ENCODE data around the gene DLG3. TPM values are rescaled to one million over a fixed set of nuclear protein-coding genes. Genes with fewer than 3 reads are reported as not detected.

Gene DLG3
- total and polyA plus RNA-seq, 4 experiments from 2014 or later = 5.3 to 14.2 (median 12.0) TPM

GRCh38 chrX:70432936-70433847 lies 11.4 kb upstream of the DLG3 start:
- ChIA-PET CTCF (ENCODE audit: partially characterized antibody) (interaction anchor here (0.7 to 3.9 kb wide), 15 partner anchors 12 to 299 kb away, joined by 3 to 29 read pairs (median 4); partner anchors contain the start of genes DLG3 and IGBP1), POLR2A (ENCODE audit: partially characterized antibody) (interaction anchor here (0.9 to 3.2 kb wide), 6 partner anchors 11 to 300 kb away, joined by 3 to 19 read pairs (median 10); partner anchors contain the start of genes DLG3, IGBP1, KIF4A and PDZD11)
- Histone ChIP-seq H3K9me3 (ENCODE audit: control insufficient read depth in 1 of 2, low read length in 2 of 2) (no peaks in the 10 kb centered on the region), H3K4me1 (ENCODE audit: insufficient read depth, low read length) (peaks cover 7% of the 10 kb centered on the region), H3K27me3 (ENCODE audit: insufficient read depth, low read length) (no peaks in the 10 kb centered on the region), H3K4me3 (ENCODE audit: low read length in 2 of 2) (peak overlapping the region in 1 of 2 donors; percentile 82), H3K27ac (ENCODE audit: low read depth, low read length) (peak overlapping the region; percentile 11), H3K36me3 (ENCODE audit: insufficient read depth, low read length) (no peaks in the 10 kb centered on the region)
- H3K9me3 Mint-ChIP-seq = no peaks in the 10 kb centered on the region
- intact Hi-C loops (cut with micrococcal nuclease) = loop anchor here (5.0 to 10.0 kb wide), 3 partner anchors 108 to 941 kb away; partner anchors contain the start of gene KIF4A
- DNase-seq = no peak
- peaks cover 0 to 2% of the 10 kb centered on the region in 2 donors for H3K27me3 Mint-ChIP-seq
- peak overlapping the region; percentile 86 to 95 (median 94) for H3K27ac Mint-ChIP-seq
- H3K4me3 Mint-ChIP-seq = peak overlapping the region; percentile 89 to 95 (median 92)
- peaks cover 2 to 26% (median 7%) of the 10 kb centered on the region in 4 donors for H3K4me1 Mint-ChIP-seq
- H3K36me3 Mint-ChIP-seq = peaks cover 0 to 3% of the 10 kb centered on the region in 2 donors

DNA sequence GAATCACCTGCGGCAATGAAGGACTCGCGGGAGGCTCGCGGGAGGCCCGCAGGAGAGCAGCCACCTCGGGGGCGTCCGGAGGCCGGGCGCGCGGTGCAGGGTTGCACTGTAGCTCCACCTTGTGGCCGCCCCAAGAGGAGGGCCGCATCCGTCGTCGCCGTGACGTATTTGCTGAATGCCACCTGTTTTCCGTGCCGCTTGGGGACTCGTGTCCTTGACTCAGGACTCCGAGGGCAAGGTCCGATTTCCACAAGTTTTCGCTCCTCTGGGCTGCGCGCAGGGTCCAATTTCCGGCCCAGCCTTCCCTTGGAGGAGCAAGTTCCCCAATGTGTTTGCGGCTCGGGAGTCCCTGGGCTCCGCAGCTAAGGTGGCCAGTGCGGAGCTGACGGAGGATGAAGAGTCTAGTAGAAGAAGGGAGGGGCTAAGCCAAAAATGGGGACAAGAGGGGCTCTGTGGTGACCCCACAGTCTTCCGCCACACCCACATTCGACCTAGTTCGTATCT lies 10.7 kb upstream of the DLG3 start:
- H3K9me3 Mint-ChIP-seq = no peaks in the 10 kb centered on the region
- peak overlapping the region; percentile 89 to 95 (median 92) for H3K4me3 Mint-ChIP-seq
- Histone ChIP-seq H3K4me3 (ENCODE audit: low read length in 2 of 2) (peak overlapping the region; percentile 69 to 82), H3K27ac (ENCODE audit: low read depth, low read length) (peak overlapping the region; percentile 40), H3K27me3 (ENCODE audit: insufficient read depth, low read length) (no peaks in the 10 kb centered on the region), H3K36me3 (ENCODE audit: insufficient read depth, low read length) (no peaks in the 10 kb centered on the region), H3K4me1 (ENCODE audit: insufficient read depth, low read length) (peaks cover 9% of the 10 kb centered on the region), H3K9me3 (ENCODE audit: control insufficient read depth in 1 of 2, low read length in 2 of 2) (no peaks in the 10 kb centered on the region)
- DNase-seq = peak; percentile 73 to 76 (median 76)
- peaks cover 0 to 3% of the 10 kb centered on the region in 2 donors for H3K36me3 Mint-ChIP-seq
- intact Hi-C loops (cut with micrococcal nuclease) = loop anchor here (1.0 to 10.0 kb wide), 7 partner anchors 21 to 942 kb away; partner anchors contain the start of genes IGBP1 and KIF4A
- POLR2A ChIA-PET (ENCODE audit: partially characterized antibody) = interaction anchor here (1.4 to 3.2 kb wide), 6 partner anchors 11 to 300 kb away, joined by 3 to 19 read pairs (median 13); partner anchors contain the start of genes DLG3 and IGBP1
- peak overlapping the region; percentile 86 to 95 (median 94) for H3K27ac Mint-ChIP-seq
- CTCF ChIA-PET (ENCODE audit: partially characterized antibody) = interaction anchor here (1.1 to 3.9 kb wide), 14 partner anchors 11 to 300 kb away, joined by 3 to 29 read pairs (median 4); partner anchors contain the start of genes DLG3 and IGBP1
- peaks cover 2 to 27% (median 11%) of the 10 kb centered on the region in 4 donors for H3K4me1 Mint-ChIP-seq
- peaks cover 0 to 2% of the 10 kb centered on the region in 2 donors for H3K27me3 Mint-ChIP-seq

- Histone ChIP-seq H3K4me3 (ENCODE audit: low read length in 2 of 2) (peak overlapping the region; percentile 69 to 82), H3K4me1 (ENCODE audit: insufficient read depth, low read length) (peaks cover 12% of the 10 kb centered on the region), H3K27ac (ENCODE audit: low read depth, low read length) (peak overlapping the region; percentile 40), H3K27me3 (ENCODE audit: insufficient read depth, low read length) (no peaks in the 10 kb centered on the region), H3K36me3 (ENCODE audit: insufficient read depth, low read length) (no peaks in the 10 kb centered on the region), H3K9me3 (ENCODE audit: control insufficient read depth in 1 of 2, low read length in 2 of 2) (no peaks in the 10 kb centered on the region)
- peaks cover 2 to 27% (median 13%) of the 10 kb centered on the region in 4 donors for H3K4me1 Mint-ChIP-seq
- peak overlapping the region; percentile 89 to 95 (median 92) for H3K4me3 Mint-ChIP-seq
- peaks cover 0 to 2% of the 10 kb centered on the region in 2 donors for H3K27me3 Mint-ChIP-seq
- H3K36me3 Mint-ChIP-seq = peaks cover 0 to 3% of the 10 kb centered on the region in 2 donors
- intact Hi-C loops (cut with micrococcal nuclease) = loop anchor here (1.0 to 10.0 kb wide), 7 partner anchors 20 to 942 kb away; partner anchors contain the start of genes IGBP1 and KIF4A
- H3K27ac Mint-ChIP-seq = peak overlapping the region; percentile 86 to 95 (median 94)
- no peaks in the 10 kb centered on the region for H3K9me3 Mint-ChIP-seq
- ChIA-PET POLR2A (ENCODE audit: partially characterized antibody) (interaction anchor here (1.2 to 3.2 kb wide), 7 partner anchors 10 to 301 kb away, joined by 3 to 19 read pairs (median 12); partner anchors contain the start of genes DLG3, IGBP1, KIF4A and PDZD11), CTCF (ENCODE audit: partially characterized antibody) (interaction anchor here (1.2 to 3.9 kb wide), 10 partner anchors 17 to 301 kb away, joined by 3 to 29 read pairs (median 4); partner anchors contain the start of gene IGBP1)
- DNase-seq = peak in 2 of 5 donors; percentile 23 to 51
These were observed 10.2 kb upstream of the DLG3 start for GRCh38 chrX:70434352-70434866.

DNA sequence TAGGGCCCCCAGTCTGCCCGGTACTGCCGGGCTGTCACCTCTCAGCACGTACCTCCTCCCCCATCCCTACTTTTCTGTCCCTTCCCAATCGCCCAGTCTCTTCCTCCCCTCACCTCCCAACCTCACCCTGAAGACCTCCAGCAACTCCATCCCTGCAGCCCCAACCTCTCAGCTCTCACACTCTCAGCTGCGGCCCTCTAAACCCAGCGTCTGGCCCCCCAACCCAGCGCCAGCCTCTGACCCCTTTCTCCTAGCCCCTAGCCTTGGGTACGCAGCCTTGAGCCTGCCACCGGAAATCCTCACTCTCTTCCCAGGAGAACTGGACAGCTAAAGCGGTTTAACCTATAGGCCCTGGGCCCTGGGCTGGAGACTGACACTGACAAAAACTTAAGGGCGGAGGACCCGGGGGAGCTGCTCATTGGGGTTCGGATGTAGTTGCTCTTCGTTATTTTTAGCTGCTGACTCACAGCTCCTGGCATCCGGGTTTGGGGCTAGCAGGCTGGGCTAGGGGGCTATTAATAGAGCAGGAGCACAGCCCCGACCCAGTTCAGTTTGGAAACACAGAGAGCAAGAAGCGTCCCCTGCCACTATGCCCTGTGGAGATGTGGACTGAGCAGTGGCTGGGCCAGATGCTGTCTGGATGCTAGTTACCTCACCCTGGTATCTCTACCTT lies 9.6 kb upstream of the DLG3 start:
- Mint-ChIP-seq H3K4me1 (peaks cover 2 to 27% (median 13%) of the 10 kb centered on the region in 4 donors), H3K9me3 (no peaks in the 10 kb centered on the region), H3K27me3 (peaks cover 0 to 3% of the 10 kb centered on the region in 2 donors), H3K4me3 (peak overlapping the region; percentile 78 to 95 (median 88)), H3K36me3 (peaks cover 0 to 3% of the 10 kb centered on the region in 2 donors), H3K27ac (peak overlapping the region; percentile 76 to 88 (median 84))
- H3K4me1 ChIP-seq (ENCODE audit: insufficient read depth, low read length) = peaks cover 12% of the 10 kb centered on the region
- CTCF ChIA-PET (ENCODE audit: partially characterized antibody) = interaction anchor here (0.8 to 3.9 kb wide), 12 partner anchors 9 to 302 kb away, joined by 3 to 29 read pairs (median 4); partner anchors contain the start of genes DLG3, IGBP1, KIF4A and PDZD11
- no peaks in the 10 kb centered on the region for H3K36me3 ChIP-seq (ENCODE audit: insufficient read depth, low read length)
- POLR2A ChIA-PET (ENCODE audit: partially characterized antibody) = interaction anchor here (1.2 to 3.2 kb wide), 7 partner anchors 10 to 302 kb away, joined by 3 to 19 read pairs (median 12); partner anchors contain the start of genes DLG3, IGBP1, KIF4A and PDZD11
- no peaks in the 10 kb centered on the region for H3K9me3 ChIP-seq (ENCODE audit: control insufficient read depth in 1 of 2, low read length in 2 of 2)
- no peak overlapping the region for H3K27ac ChIP-seq (ENCODE audit: low read depth, low read length)
- no peaks in the 10 kb centered on the region for H3K27me3 ChIP-seq (ENCODE audit: insufficient read depth, low read length)
- intact Hi-C loops (cut with micrococcal nuclease) = loop anchor here (1.0 to 10.0 kb wide), 7 partner anchors 20 to 943 kb away; partner anchors contain the start of genes IGBP1 and KIF4A
- peak in 1 of 5 donors; percentile 55 for DNase-seq
- peak overlapping the region in 1 of 2 donors; percentile 82 for H3K4me3 ChIP-seq (ENCODE audit: low read length in 2 of 2)

- Mint-ChIP-seq H3K4me1 (peaks cover 2 to 27% (median 13%) of the 10 kb centered on the region in 4 donors), H3K27ac (peak overlapping the region in 3 of 7 donors; percentile 30 to 52 (median 47)), H3K36me3 (peaks cover 0 to 3% of the 10 kb centered on the region in 2 donors), H3K4me3 (no peak overlapping the region), H3K27me3 (peaks cover 6 to 7% of the 10 kb centered on the region in 2 donors), H3K9me3 (no peaks in the 10 kb centered on the region)
- Histone ChIP-seq H3K4me1 (ENCODE audit: insufficient read depth, low read length) (peaks cover 12% of the 10 kb centered on the region), H3K4me3 (ENCODE audit: low read length in 2 of 2) (no peak overlapping the region), H3K9me3 (ENCODE audit: control insufficient read depth in 1 of 2, low read length in 2 of 2) (no peaks in the 10 kb centered on the region), H3K36me3 (ENCODE audit: insufficient read depth, low read length) (no peaks in the 10 kb centered on the region), H3K27me3 (ENCODE audit: insufficient read depth, low read length) (no peaks in the 10 kb centered on the region), H3K27ac (ENCODE audit: low read depth, low read length) (no peak overlapping the region)
- DNase-seq = no peak
- ChIA-PET POLR2A (ENCODE audit: partially characterized antibody) (interaction anchor here (1.5 to 3.1 kb wide), 2 partner anchors 8 to 37 kb away, joined by 5 to 19 read pairs; partner anchors contain the start of gene DLG3), CTCF (ENCODE audit: partially characterized antibody) (interaction anchor here (0.5 to 2.0 kb wide), 5 partner anchors 8 to 31 kb away, joined by 3 to 8 read pairs (median 5); partner anchors contain the start of gene DLG3)
- intact Hi-C loops (cut with micrococcal nuclease) = loop anchor here (10.0 kb wide), 2 partner anchors 112 to 142 kb away; partner anchors contain the start of gene KIF4A
These were observed 8.3 kb upstream of the DLG3 start for GRCh38 chrX:70436343-70436742.

GRCh38 chrX:70437011-70437410 lies 7.6 kb upstream of the DLG3 start:
- no peak overlapping the region for H3K4me3 ChIP-seq (ENCODE audit: low read length in 2 of 2)
- Mint-ChIP-seq H3K4me3 (no peak overlapping the region), H3K36me3 (peaks cover 0 to 3% of the 10 kb centered on the region in 2 donors), H3K4me1 (peaks cover 2 to 27% (median 13%) of the 10 kb centered on the region in 4 donors), H3K9me3 (no peaks in the 10 kb centered on the region), H3K27me3 (peaks cover 9 to 12% of the 10 kb centered on the region in 2 donors), H3K27ac (no peak overlapping the region)
- no peaks in the 10 kb centered on the region for H3K36me3 ChIP-seq (ENCODE audit: insufficient read depth, low read length)
- POLR2A ChIA-PET (ENCODE audit: partially characterized antibody) = no interaction called here
- no peak overlapping the region for H3K27ac ChIP-seq (ENCODE audit: low read depth, low read length)
- no peak for DNase-seq
- CTCF ChIA-PET (ENCODE audit: partially characterized antibody) = no interaction called here
- intact Hi-C loops (cut with micrococcal nuclease) = loop anchor here (10.0 kb wide), 2 partner anchors 112 to 142 kb away; partner anchors contain the start of gene KIF4A
- no peaks in the 10 kb centered on the region for H3K27me3 ChIP-seq (ENCODE audit: insufficient read depth, low read length)
- no peaks in the 10 kb centered on the region for H3K9me3 ChIP-seq (ENCODE audit: control insufficient read depth in 1 of 2, low read length in 2 of 2)
- peaks cover 12% of the 10 kb centered on the region for H3K4me1 ChIP-seq (ENCODE audit: insufficient read depth, low read length)
